Left ventricle myocardium inferior (tissue), 1 donor: ENCODE measurements around the gene MKS1. TPM values are rescaled to one million over a fixed set of nuclear protein-coding genes. Genes with fewer than 3 reads are reported as not detected.

Experiments used
- DNase-seq: peaks from one replicate; pipeline ENCODE4 v3.0.0-alpha.2; 2020
- H3K27ac ChIP-seq: fragments of 200-600 bp; replicated peaks from 2 replicates; pipeline ENCODE4 v1.8.0; 2021
- H3K27me3 ChIP-seq: fragments of 200-600 bp; 2 replicates; pipeline ENCODE4 v1.8.0; 2021; ENCODE audit warnings: low read depth
- H3K36me3 ChIP-seq: fragments of 200-600 bp; 2 replicates; pipeline ENCODE4 v1.8.0; 2021
- H3K4me1 ChIP-seq: fragments of 200-600 bp; 2 replicates; pipeline ENCODE4 v1.8.0; 2021
- H3K4me3 ChIP-seq: fragments of 200-600 bp; 2 replicates; pipeline ENCODE4 v1.8.0; 2021; ENCODE audit warnings: mild to moderate bottlenecking, moderate library complexity
- H3K9me3 ChIP-seq: fragments of 200-600 bp; replicated peaks from 2 replicates; pipeline ENCODE4 v1.8.0; 2021
- intact Hi-C: fragments of 100-400 bp; cut with micrococcal nuclease; formaldehyde crosslinking; loops from one replicate; pipeline ENCODE4 v1.11.0; 2022
- total RNA-seq: library from RNA; stranded (reverse); fragmentation: NEBNext Ultra II Directional; extraction: Animal tissue kit (Norgen Biotek cat#: 25700); gene quantifications from one replicate; pipeline ENCODE4 v1.2.1, GENCODE V29; 2021
- TF ChIP-seq, protein P1 (sequence below): fragments of 200-600 bp; IDR thresholded peaks from 2 replicates; pipeline ENCODE4 v1.8.0; 2021; ENCODE audit warnings: antibody characterized with exemption, mild to moderate bottlenecking, borderline replicate concordance
- donor health status: DM: no; HTN: yes; CAD: no; lungs with severe emphysema.

The MKS1 gene
- total RNA-seq, 1 donor from 2014 or later, result 10.8 TPM

DNA sequence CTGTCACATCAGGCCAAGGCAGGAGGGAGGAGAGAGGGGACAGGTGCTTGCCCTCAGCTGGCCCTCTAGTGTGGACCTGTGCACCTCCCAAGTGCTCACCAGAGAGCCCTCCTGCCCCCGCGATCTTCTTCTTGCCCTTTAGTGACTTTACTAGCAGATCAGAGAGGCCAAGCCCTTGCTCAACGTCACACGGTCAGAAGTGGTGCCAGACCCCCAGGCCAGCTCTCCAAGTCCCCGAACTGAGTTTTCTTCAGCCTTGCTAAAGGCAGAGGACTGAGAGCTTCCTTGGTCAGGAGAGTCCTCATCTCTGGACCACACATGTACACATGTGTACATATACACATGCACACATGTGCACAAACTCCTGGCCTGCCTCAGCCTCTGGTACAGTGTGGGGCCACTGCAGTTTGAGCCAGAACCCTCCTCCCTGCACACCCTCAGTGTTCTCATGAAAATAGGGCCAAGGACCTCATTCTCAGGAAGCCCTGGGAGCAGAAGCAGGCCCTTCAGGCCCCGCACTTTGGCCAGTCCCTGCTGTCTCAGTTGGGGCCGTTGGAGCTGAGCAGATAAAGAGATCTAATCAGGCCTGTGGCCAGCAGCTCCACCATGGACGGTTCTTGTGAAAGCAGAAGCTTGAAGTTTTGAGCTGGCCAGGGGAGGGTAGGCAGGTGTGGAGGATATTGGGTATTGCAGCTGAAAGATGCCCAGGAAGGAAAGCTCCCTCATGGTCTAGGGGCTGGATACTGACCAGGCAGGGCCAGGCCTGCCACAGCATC lies 33.9 kb downstream of the MKS1 start:
- no peak for DNase-seq
- Histone ChIP-seq H3K4me3 (no peak overlapping the region), H3K36me3 (no peaks in the 10 kb centered on the region), H3K9me3 (no peaks in the 10 kb centered on the region), H3K4me1 (peaks cover 8% of the 10 kb centered on the region), H3K27me3 (peaks cover 47% of the 10 kb centered on the region), H3K27ac (no peak overlapping the region)
- intact Hi-C loops, result no loop called here
- TF ChIP-seq, protein P1, sequence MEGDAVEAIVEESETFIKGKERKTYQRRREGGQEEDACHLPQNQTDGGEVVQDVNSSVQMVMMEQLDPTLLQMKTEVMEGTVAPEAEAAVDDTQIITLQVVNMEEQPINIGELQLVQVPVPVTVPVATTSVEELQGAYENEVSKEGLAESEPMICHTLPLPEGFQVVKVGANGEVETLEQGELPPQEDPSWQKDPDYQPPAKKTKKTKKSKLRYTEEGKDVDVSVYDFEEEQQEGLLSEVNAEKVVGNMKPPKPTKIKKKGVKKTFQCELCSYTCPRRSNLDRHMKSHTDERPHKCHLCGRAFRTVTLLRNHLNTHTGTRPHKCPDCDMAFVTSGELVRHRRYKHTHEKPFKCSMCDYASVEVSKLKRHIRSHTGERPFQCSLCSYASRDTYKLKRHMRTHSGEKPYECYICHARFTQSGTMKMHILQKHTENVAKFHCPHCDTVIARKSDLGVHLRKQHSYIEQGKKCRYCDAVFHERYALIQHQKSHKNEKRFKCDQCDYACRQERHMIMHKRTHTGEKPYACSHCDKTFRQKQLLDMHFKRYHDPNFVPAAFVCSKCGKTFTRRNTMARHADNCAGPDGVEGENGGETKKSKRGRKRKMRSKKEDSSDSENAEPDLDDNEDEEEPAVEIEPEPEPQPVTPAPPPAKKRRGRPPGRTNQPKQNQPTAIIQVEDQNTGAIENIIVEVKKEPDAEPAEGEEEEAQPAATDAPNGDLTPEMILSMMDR, result no peak

DNA sequence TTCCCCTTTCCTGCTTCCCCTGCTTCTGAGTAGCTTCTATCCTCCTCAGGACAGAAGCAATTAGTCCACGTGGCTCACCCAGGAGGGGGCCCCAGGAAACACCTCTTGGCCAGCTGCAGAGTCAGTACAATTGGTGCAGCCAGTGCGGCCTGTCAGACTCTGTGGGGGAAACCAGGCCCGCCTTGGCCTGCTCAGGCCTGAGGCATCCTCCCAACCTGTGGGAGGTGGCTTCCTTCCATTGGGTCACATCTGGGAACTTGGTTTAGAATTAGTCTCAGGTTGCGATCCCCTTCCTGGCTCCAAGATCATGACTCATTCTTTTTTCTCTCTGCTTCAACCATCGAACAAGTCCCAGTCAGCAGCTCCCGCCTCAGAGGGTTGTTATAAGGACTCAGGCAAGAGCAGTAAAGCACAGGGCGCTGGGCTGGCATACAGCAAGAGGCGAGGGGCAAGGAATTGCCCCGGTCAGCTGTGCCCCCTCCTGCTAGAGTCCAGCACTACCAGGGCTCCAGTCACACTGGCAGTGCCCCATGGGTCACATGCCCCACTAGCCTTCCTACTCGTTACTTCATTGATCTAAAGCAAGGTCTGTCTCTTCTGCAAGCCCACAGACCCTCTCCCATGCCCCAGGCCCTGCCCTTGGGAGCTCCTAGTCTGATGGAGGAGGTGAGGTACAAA lies 34.6 kb downstream of the MKS1 start:
- no peak for DNase-seq
- TF ChIP-seq, protein P1, result no peak
- Histone ChIP-seq H3K9me3 (no peaks in the 10 kb centered on the region), H3K4me1 (peaks cover 1% of the 10 kb centered on the region), H3K27me3 (peaks cover 40% of the 10 kb centered on the region), H3K4me3 (no peak overlapping the region), H3K36me3 (no peaks in the 10 kb centered on the region), H3K27ac (no peak overlapping the region)
- intact Hi-C loops, result no loop called here

DNA sequence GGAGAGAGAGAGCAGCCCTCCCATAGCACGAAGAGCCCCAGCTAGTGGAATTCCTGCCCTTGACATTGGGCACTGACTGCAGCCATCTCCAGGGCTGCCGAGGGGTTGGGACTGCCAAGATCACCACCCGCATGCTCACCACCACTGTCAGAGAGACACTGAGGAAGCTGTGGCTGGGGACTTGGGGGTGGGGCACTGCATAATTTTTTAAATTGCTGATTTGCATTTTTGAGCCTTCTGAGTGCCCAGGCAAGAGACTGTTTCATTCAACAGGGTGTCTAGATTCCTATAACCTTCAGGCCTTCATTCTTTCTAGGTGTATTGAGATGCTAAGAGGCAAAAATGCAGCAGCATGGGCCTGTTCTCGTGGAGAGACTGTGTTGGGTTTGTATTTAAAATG lies 35.5 kb downstream of the MKS1 start:
- TF ChIP-seq, protein P1, result no peak
- H3K9me3 ChIP-seq, result no peaks in the 10 kb centered on the region
- H3K36me3 ChIP-seq, result no peaks in the 10 kb centered on the region
- H3K27me3 ChIP-seq, result peaks cover 33% of the 10 kb centered on the region
- no peaks in the 10 kb centered on the region for H3K4me1 ChIP-seq
- H3K27ac ChIP-seq, result no peak overlapping the region
- no peak overlapping the region for H3K4me3 ChIP-seq
- DNase-seq, result no peak
- intact Hi-C loops, result no loop called here

DNA sequence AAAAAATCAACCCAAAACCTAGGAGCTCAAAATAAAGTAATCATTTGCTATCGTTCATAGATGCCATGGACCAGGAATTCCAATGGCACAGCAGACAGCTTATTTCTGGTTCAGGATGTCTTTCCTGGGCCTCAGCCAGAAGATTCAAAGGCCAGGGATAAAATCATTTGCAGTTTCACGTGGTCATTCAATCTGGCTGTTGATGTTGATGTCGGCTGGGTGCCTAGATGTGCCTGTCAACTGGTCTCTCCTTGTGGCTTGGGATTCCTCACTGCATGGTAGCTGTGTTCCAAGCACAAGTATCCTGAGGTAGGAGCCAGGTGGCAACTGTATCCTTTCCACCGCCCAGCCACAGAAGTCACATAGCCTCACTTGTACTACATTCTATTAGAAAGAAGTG lies 37.3 kb downstream of the MKS1 start:
- H3K27me3 ChIP-seq, result peaks cover 33% of the 10 kb centered on the region
- no peak overlapping the region for H3K4me3 ChIP-seq
- intact Hi-C loops, result no loop called here
- no peak for DNase-seq
- TF ChIP-seq, protein P1, result no peak
- H3K9me3 ChIP-seq, result no peaks in the 10 kb centered on the region
- H3K36me3 ChIP-seq, result no peaks in the 10 kb centered on the region
- no peaks in the 10 kb centered on the region for H3K4me1 ChIP-seq
- H3K27ac ChIP-seq, result no peak overlapping the region

DNA sequence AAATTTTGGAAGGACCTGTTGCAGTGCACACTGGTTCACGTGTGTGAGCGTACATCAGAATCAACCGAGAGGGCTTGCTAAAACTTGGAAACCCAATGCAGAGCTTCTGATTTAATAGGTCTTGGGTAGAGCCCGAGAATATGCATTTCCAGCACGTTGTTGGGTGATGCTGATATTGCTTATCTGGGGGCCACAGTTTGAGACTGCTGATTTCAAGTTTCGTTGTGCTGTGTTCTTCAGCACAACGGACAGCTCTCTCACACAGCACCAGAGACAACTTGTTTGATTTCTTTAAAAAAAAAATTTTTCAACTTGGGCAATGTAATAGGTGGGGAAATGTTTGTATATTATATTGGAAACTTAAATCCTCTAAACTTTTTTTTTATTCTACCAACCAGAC lies 42.9 kb downstream of the MKS1 start:
- Histone ChIP-seq H3K36me3 (no peaks in the 10 kb centered on the region), H3K27ac (no peak overlapping the region), H3K27me3 (peaks cover 43% of the 10 kb centered on the region), H3K4me3 (no peak overlapping the region), H3K4me1 (no peaks in the 10 kb centered on the region), H3K9me3 (no peaks in the 10 kb centered on the region)
- intact Hi-C loops, result no loop called here
- TF ChIP-seq, protein P1, result no peak
- no peak for DNase-seq
